Measurements from ENCODE around the gene CIAO2B.

- TF ChIP-seq CTCF (IDR thresholded peaks at IDR 0.05; ENCODE audit: insufficient read depth, low read length) (no peak), POLR2AphosphoS5 (IDR thresholded peaks at IDR 0.05; ENCODE audit: low read depth) (no peak), REST (IDR thresholded peaks at IDR 0.05; ENCODE audit: insufficient replicate concordance, low read depth) (no peak)
Observed at GRCh38 chr16:66903544-66904427, 30.4 kb downstream of the CIAO2B start.
